NCI-H460 (cell line): ENCODE data around the gene MPZL1. TPM values are rescaled to one million over a fixed set of nuclear protein-coding genes. Genes with fewer than 3 reads are reported as not detected.

Source experiments
- DNase-seq: peaks from one replicate; pipeline ENCODE4 v3.0.0-alpha.2; 2016; ENCODE audit warnings: low read depth; ENCODE audit errors: extremely low read depth
- polyA plus RNA-seq: library from polyadenylated mRNA; depleted of rRNA; stranded (reverse); fragments of >200 nt; gene quantifications from 2 replicates; pipeline ENCODE4 v1.2.3, GENCODE V29; 2014; cell fraction: nucleus; rRNA removed
- total RNA-seq: library from RNA; depleted of rRNA; stranded (reverse); fragments of >200 nt; shearing (Covaris generic); gene quantifications from 2 replicates; pipeline ENCODE4 v1.2.3, GENCODE V29; 2014; rRNA removed

Gene MPZL1
- 103 and 106 TPM in 2 replicates for total RNA-seq
- 68.5 and 90.7 TPM in 2 replicates for polyA plus RNA-seq

GRCh38 chr1:167721617-167722151, at the start of gene MPZL1:
Gene MPZL1, plus strand, starts transcription at chr1:167721982. Its CDS starts 170 bp downstream, at chr1:167722152.
- DNase-seq, result peak; percentile 92

DNA sequence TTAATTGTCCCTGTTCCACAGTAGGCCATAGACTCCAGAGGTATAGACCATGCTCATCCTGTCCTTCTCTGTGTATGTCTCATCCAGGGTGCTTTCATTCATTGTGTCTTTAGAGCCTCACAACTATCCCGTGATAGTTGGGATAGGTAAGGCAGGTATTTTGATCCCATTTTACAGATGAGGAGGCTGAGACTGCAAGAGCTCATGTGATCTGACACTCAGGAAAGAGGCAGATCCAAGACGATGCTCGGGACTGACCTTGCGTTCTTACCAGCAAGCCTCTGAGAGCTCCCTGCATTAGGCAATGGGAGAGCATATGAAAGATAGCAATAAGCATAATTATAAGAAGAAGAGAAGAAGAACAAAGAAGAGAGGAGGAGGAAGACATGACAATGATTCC, 49.0 kb upstream of the MPZL1 start:
- DNase-seq, result no peak

- DNase-seq, result no peak
Measured at GRCh38 chr1:167673265-167673664, 48.5 kb upstream of the MPZL1 start.

DNA sequence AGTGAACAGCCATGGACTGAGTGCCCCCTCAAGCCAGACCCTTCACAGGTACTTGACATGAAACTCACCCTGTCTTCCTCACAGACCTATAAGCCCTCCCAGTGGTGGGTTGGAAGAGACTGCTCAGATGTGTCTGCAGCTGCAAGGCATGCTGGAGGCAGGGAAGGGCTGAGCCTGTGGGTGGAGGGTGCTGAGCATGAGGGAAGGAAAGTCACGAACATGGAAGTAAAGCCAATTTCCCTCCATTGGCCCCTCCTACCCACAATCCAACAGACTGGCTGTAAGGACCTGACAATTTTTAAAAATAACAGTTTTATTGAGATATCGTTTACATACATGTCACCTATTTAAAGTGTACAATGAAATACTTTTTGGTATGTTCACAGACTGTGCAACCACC, 47.6 kb upstream of the MPZL1 start:
- no peak for DNase-seq

GRCh38 chr1:167675440-167675839, 46.3 kb upstream of the MPZL1 start:
- DNase-seq, result no peak

DNA sequence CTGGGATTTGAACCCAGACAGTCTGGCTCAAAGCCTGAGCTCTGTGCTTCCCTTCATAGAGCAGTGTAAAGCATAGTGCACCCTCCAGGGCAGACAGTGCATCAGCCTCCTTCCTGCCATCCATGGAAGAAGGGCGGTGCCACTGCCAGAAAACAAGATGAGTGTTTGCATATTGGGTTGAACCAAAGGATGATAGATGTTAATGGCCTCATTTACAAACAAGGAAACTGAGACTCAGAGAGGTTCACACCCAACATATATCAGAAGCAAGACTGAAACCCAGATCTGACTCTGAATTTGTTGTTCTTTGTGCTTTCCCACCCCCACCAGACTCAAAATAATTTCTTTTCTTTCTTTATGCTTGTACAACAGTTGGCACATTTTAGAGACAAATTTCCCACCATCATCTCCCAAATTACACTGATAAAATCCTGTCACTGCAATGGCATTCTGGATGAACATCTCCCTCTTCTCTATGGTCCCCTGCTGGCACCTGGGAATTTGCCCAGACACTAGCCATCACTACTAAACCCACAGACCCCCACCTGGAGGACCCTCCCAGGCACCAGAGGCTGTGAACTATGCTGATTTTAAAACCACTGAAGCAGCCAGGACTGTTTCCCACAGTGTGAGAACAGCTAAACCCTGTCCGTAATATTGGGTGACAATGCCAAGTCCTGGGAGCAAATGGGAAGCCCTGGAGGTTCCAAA, 45.4 kb upstream of the MPZL1 start:
- DNase-seq, result no peak

GRCh38 chr1:167676916-167677848, 44.6 kb upstream of the MPZL1 start:
- DNase-seq, result no peak

GRCh38 chr1:167678422-167678821, 43.4 kb upstream of the MPZL1 start:
- DNase-seq, result no peak

DNA sequence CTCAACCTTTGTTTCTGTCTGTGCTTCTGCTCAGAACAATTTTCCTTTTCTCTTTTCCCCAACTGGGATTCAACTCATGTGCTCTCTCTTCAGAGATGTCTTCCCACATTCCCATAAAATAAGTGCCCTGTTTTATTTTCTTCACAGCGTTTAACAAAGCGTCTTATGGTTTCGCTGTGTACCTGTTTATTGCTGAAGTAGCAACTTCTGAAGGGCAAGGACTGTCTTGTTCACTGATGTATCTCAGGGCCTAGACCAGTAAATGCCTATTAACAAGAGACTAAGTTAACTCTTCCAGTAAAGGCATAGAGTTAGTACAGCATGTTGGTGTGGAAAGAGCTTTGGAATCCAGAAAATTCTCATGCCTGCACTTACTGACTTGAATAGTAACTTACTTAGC, 42.9 kb upstream of the MPZL1 start:
- DNase-seq, result no peak

- no peak for DNase-seq
Measured at GRCh38 chr1:167679714-167680113, 42.1 kb upstream of the MPZL1 start.

- no peak for DNase-seq
Measured at GRCh38 chr1:167681024-167681423, 40.8 kb upstream of the MPZL1 start.

DNA sequence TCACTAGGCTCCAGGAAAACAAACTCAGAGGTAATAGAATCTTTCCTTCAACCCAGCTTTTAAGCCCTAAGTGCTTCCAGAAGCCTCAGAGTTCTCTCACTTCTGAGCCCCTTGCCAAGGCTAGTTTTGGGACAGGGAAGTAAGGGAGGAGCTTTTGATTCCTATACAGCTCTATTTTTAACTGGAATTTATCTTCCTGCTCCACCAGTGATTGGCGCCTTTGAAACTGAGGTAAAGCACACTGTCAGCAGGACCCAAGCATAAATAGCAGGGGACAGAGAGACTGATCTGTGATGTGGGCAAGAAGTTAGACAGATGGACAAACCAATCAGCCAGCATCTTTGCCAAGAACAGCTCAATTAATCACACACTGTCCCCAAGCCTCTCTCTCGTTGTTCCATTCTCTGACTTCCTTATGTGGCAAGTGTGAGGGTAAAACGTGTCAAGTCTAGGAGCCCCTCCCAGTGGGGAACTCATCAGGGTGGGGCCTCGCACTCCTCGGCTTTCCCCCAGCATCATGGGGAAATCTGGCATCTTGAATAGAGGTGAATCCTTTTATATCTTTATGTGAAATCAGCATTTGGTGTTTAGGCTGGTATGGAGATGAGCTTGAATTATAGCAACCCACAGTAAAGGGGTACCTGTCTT, 40.2 kb upstream of the MPZL1 start:
- no peak for DNase-seq

GRCh38 chr1:167683226-167683625, 38.6 kb upstream of the MPZL1 start:
- no peak for DNase-seq

- DNase-seq, result no peak
Measured at GRCh38 chr1:167683641-167684502, 37.9 kb upstream of the MPZL1 start.

GRCh38 chr1:167685844-167686243, 35.9 kb upstream of the MPZL1 start:
- DNase-seq, result no peak

DNA sequence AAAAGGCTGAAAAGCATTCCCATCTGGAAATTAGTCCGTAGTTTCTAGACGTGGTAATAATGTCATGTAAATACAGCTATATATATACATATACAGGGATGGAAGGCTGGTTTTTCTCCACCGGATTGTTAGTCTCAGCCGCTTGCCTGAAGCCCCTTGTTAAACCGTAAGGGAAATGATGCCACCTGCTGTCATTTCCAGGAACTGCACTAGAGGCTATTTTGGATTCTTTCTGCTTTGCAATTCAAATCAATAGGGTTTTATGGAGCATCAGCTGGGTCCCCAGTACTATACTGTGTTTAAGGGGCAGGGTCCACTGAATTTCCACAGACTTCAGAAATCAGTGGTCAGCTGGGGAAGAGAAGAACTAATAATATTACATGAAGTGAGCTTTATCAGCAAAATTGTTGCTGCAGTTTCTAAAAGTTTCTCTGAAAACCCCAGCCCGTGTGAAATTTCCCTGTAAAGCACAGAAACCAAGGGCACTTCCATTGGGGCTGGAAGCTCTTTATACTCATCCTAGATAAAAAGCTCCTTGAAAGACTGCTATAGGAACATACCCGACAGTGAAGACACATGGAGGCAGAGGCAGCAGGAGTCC, 33.8 kb upstream of the MPZL1 start:
- peak; percentile 85 for DNase-seq

- no peak for DNase-seq
Measured at GRCh38 chr1:167689567-167689920, 32.2 kb upstream of the MPZL1 start.

DNA sequence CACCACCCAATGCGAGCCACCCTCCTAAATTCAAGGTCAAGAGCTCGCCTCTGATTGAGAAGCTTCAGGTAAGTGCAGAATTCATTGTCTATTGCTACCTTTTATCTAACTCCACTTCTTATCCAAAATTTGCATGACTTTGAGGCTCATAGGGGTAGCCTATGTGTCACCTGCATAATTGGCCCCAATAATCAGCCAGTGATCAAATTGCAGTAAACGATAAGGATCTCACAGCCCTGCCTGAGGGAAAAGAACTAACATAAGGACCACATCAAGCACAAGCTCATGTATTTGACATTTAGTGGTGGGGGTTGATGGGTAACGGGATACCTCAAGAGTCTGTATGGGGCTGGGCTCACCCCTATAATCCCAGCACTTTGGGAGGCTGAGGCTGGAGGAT, 31.7 kb upstream of the MPZL1 start:
- no peak for DNase-seq

- DNase-seq, result no peak
Measured at GRCh38 chr1:167693425-167694045, 28.2 kb upstream of the MPZL1 start.
